Measurements from ENCODE around the gene NYNRIN.

Gene NYNRIN

DNA sequence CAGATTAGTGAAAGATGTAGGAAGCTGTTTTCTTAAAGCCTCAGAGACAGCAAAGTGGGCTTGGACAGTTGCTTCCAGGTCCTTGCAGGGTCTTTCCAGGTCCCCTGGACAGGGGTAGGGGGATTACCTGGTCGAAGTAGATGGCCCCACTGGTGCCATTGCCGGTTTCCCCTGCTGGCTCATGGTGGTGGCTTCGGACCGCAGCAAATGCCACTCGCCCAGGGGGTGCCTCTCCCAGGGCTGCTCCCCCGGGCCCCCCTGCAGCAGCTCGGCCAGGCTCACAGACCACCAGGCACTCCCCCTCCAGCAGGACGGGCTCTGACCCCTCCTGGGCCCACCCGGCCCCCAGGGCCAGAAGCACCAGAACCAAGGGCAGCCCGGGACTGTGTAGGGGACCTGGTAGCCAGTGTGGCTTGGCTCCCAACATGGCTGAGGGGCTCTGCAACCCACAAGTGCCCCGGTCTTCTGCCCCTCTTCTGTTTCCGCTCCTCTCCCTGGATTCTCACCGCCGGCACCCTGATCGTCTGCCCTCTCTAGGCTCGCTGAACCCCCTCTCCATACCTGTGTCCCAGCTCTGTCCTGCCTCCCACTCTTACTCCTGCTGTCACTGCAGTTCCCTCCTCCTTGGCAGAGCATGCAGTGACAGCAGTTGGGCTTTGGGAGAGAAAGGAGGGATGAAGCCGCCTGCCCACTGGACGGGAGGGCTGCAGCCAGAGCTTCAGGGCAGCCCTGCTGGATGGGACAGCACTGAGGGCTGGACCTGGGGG is 30.0 kb downstream of the NYNRIN start:
- TF ChIP-seq, protein P1, sequence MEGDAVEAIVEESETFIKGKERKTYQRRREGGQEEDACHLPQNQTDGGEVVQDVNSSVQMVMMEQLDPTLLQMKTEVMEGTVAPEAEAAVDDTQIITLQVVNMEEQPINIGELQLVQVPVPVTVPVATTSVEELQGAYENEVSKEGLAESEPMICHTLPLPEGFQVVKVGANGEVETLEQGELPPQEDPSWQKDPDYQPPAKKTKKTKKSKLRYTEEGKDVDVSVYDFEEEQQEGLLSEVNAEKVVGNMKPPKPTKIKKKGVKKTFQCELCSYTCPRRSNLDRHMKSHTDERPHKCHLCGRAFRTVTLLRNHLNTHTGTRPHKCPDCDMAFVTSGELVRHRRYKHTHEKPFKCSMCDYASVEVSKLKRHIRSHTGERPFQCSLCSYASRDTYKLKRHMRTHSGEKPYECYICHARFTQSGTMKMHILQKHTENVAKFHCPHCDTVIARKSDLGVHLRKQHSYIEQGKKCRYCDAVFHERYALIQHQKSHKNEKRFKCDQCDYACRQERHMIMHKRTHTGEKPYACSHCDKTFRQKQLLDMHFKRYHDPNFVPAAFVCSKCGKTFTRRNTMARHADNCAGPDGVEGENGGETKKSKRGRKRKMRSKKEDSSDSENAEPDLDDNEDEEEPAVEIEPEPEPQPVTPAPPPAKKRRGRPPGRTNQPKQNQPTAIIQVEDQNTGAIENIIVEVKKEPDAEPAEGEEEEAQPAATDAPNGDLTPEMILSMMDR (IDR thresholded peaks at IDR 0.05; ENCODE audit: borderline replicate concordance, control extremely low read depth, extremely low read depth, insufficient read depth, missing control alignments) = no peak
- in situ Hi-C loops (cut with MboI; ENCODE audit: low sequenced_read_pairs, unreplicated experiment) = no loop called here
- no peak for DNase-seq (ENCODE audit: low spot score)

DNA sequence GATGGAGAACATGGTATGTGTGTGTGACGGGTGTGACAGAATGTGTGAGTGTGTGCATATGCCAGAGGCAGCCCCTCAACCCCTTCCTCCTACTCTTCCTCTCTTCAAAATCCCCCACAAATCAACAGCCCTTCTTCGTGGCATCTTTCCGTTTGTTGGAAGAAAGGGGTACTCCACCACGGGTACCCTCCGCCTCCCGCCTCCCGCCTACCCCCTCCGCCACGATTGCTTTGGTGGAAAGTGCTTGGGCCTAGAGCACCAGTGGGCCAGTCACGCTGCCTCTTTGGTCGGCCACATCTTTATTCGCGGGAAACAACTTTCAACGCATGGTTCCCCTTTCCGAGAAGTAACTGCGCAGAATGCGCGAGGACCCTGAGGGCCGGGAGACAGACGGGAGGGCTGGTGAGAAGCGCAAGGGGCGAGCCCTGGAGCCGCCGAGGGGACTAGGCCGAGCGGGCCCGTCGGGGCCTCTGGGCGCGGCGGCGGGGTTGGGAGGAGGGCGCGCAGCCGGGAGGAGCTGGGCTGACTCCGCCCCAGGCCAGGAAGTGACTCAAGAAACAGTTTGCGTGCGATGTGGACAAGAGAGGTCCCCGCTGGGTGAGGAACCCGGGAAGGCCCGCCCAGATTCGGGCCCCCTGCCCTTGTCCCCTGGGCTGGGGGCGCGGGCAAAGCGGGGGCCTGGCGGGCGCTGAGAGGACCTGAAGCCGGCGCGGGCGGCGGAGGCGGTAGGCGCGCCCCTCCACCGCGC is 30.8 kb downstream of the NYNRIN start, which contains the start of the genes CBLN3 and KHNYN:
Gene CBLN3, minus strand, starts transcription at position 274 of the 748 bp plus-strand sequence. CDS start 614 bp downstream, outside the sequence.
Gene KHNYN, plus strand, starts transcription at position 560 of the 748 bp plus-strand sequence. CDS start 777 bp downstream, outside the sequence.
- peak; percentile 98 for DNase-seq (ENCODE audit: low spot score)
- TF ChIP-seq, protein P1 (IDR thresholded peaks at IDR 0.05; ENCODE audit: borderline replicate concordance, control extremely low read depth, extremely low read depth, insufficient read depth, missing control alignments) = no peak
- in situ Hi-C loops (cut with MboI; ENCODE audit: low sequenced_read_pairs, unreplicated experiment) = loop anchor here (10.0 kb wide), 1 partner anchor 65 kb away; the partner anchor contains the start of gene NFATC4

DNA sequence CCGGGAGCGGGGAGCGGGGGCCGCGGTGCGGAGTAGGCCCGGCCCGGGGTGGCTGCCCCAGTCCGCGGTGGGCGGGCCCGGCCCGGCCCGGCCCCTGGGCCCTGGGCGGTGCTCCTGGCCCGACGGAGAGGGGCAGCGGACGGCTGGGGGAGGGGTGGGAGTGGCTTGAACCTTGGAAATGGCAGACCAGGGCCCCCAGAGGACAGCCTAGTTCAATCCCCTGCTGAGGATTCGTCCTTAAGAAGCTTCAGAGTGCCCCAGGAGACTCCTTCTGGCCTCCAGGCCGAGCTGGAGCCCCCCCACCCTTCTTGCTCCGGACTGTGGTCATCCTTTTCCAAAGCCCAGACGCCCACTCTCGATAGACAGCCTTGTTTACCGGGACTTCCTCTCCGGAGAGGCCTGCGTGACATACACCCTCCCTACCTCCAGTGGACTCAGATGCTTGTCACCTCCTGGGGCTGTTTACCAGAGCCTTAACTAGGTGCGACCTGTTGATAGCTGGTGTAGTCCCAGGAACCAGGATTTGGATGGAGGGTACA is 31.4 kb downstream of the NYNRIN start:
- TF ChIP-seq, protein P1 (IDR thresholded peaks at IDR 0.05; ENCODE audit: borderline replicate concordance, control extremely low read depth, extremely low read depth, insufficient read depth, missing control alignments) = no peak
- DNase-seq (ENCODE audit: low spot score) = peak; percentile 88

DNA sequence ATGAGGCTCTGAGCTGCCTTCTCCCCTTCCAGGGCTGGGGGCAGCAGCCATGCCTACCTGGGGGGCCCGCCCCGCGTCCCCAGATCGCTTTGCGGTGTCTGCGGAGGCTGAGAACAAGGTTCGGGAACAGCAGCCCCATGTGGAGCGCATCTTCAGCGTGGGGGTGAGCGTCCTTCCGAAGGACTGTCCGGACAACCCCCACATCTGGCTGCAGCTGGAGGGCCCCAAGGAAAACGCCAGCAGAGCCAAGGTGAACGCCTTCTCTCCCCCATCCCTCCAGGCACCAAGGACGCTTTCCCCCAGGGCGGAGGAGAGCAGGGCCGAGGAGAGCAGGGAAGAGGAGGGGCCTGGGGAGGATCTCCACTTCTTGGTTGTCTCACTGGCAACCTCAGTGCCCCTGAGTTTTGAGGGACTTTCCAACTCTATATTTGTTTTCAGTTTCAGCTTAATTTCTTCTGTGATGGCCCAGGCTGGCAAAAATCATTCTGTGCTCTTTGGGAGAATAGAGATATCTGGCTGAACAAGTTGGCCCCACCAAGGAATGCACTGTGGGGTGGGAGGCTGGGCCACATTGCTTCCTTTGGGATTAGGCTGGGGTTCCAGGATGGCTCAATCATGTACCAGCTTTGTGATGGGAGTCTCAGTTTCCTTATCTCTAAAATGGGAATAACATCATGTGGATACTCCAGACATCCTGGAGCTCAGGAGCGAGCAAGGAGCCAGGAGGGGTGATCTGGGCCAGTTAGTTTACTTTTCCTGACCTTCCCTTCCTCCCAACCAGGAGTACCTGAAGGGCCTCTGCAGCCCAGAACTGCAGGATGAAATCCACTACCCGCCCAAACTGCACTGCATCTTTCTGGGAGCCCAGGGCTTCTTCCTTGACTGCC is 32.1 kb downstream of the NYNRIN start:
- in situ Hi-C loops (cut with MboI; ENCODE audit: low sequenced_read_pairs, unreplicated experiment) = loop anchor here (10.0 kb wide), 1 partner anchor 66 kb away; the partner anchor contains the start of gene NFATC4
- TF ChIP-seq, protein P1 (IDR thresholded peaks at IDR 0.05; ENCODE audit: borderline replicate concordance, control extremely low read depth, extremely low read depth, insufficient read depth, missing control alignments) = no peak
- DNase-seq (ENCODE audit: low spot score) = peak; percentile 81

More for the DNA sequence above, 31.4 kb downstream of the NYNRIN start:
- in situ Hi-C loops (cut with MboI; ENCODE audit: low sequenced_read_pairs, unreplicated experiment) = loop anchor here (10.0 kb wide), 1 partner anchor 65 kb away; the partner anchor contains the start of gene NFATC4

DNA sequence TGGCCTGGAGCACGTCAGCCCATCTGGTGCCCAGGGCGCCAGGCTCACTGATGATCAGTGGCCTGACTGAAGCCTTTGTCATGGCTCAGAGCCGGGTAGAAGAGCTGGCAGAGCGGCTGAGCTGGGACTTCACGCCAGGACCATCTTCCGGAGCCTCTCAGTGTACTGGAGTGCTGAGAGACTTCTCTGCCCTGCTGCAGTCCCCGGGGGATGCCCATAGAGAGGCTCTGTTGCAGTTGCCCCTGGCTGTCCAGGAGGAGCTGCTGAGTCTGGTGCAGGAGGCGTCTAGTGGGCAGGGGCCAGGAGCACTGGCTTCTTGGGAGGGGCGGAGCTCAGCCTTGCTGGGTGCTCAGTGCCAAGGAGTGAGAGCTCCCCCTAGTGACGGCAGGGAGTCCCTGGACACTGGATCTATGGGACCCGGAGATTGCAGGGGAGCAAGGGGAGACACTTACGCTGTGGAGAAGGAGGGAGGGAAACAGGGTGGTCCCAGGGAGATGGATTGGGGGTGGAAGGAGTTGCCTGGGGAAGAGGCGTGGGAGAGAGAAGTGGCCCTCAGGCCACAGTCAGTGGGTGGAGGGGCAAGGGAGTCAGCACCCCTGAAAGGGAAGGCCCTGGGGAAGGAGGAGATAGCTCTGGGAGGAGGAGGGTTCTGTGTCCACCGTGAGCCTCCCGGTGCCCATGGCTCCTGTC is 32.9 kb downstream of the NYNRIN start:
- in situ Hi-C loops (cut with MboI; ENCODE audit: low sequenced_read_pairs, unreplicated experiment) = loop anchor here (10.0 kb wide), 1 partner anchor 67 kb away; the partner anchor contains the start of gene NFATC4
- TF ChIP-seq, protein P1 (IDR thresholded peaks at IDR 0.05; ENCODE audit: borderline replicate concordance, control extremely low read depth, extremely low read depth, insufficient read depth, missing control alignments) = peak; percentile 89

More for the DNA sequence above, 32.9 kb downstream of the NYNRIN start:
- peak; percentile 91 for DNase-seq (ENCODE audit: low spot score)
